Mammary epithelial cell (primary cell): ENCODE measurements around the gene GRXCR2.
A peak's percentile ranks its signal among the peaks of the same experiment; 100 is the strongest.

Source experiments
- EZH2 ChIP-seq: IDR thresholded peaks from 2 replicates; pipeline ENCODE4 v1.6.1; 2012; ENCODE audit warnings: low read length, inconsistent platforms, borderline replicate concordance
- TF ChIP-seq, protein P1 (sequence below), 2 donors: IDR thresholded peaks in 1 of 2; conservative IDR thresholded peaks in 1 of 2; 2 replicates each; pipeline ENCODE4 v1.5.1; 2011 to 2012; ENCODE audit warnings: inconsistent platforms in 2 of 2, low read length in 2 of 2, mild to moderate bottlenecking in 2 of 2, control low read depth in 1 of 2, low read depth in 1 of 2; ENCODE audit not compliant: insufficient read depth in 1 of 2; ENCODE audit errors: extremely low read depth in 1 of 2

DNA sequence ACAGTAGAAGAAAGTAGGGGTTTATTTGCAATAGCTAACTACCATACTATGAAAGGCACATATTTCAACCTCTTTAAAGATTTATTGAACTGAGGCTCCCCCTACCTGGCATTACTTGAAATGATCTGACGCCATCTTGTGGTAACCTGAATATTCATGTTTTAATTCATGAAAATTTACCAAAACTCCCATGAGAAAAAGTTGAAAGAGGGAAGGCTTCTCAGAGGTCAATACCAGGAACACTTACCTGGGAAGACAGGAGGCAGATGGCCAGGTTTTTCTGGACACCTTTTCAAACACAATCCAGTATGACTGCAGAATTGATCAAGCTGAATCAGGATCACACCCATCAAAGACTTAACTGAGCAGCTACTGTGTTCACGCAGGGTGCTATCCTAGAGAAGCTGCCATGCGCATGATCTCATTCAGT, 47.0 kb downstream of the GRXCR2 start:
- TF ChIP-seq EZH2 = no peak
- TF ChIP-seq, protein P1, sequence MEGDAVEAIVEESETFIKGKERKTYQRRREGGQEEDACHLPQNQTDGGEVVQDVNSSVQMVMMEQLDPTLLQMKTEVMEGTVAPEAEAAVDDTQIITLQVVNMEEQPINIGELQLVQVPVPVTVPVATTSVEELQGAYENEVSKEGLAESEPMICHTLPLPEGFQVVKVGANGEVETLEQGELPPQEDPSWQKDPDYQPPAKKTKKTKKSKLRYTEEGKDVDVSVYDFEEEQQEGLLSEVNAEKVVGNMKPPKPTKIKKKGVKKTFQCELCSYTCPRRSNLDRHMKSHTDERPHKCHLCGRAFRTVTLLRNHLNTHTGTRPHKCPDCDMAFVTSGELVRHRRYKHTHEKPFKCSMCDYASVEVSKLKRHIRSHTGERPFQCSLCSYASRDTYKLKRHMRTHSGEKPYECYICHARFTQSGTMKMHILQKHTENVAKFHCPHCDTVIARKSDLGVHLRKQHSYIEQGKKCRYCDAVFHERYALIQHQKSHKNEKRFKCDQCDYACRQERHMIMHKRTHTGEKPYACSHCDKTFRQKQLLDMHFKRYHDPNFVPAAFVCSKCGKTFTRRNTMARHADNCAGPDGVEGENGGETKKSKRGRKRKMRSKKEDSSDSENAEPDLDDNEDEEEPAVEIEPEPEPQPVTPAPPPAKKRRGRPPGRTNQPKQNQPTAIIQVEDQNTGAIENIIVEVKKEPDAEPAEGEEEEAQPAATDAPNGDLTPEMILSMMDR (conservative IDR thresholded peaks at IDR 0.05 in 1 of 2, IDR thresholded peaks at IDR 0.05 in 1 of 2; ENCODE audit: extremely low read depth in 1 of 2, insufficient read depth in 1 of 2, low read depth in 1 of 2, low read length in 2 of 2) = peak; percentile 87 to 90
